HG02623 (cell line): Measurements from ENCODE around the gene SMTNL1.

Experiments
- ATAC-seq: cut with Tn5 transposase; IDR thresholded peaks from one replicate; pipeline ENCODE4 v1.9.1; 2021; ENCODE audit warnings: moderate library complexity; ENCODE audit not compliant: unreplicated experiment

The SMTNL1 gene, protein sequence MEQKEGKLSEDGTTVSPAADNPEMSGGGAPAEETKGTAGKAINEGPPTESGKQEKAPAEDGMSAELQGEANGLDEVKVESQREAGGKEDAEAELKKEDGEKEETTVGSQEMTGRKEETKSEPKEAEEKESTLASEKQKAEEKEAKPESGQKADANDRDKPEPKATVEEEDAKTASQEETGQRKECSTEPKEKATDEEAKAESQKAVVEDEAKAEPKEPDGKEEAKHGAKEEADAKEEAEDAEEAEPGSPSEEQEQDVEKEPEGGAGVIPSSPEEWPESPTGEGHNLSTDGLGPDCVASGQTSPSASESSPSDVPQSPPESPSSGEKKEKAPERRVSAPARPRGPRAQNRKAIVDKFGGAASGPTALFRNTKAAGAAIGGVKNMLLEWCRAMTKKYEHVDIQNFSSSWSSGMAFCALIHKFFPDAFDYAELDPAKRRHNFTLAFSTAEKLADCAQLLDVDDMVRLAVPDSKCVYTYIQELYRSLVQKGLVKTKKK

DNA sequence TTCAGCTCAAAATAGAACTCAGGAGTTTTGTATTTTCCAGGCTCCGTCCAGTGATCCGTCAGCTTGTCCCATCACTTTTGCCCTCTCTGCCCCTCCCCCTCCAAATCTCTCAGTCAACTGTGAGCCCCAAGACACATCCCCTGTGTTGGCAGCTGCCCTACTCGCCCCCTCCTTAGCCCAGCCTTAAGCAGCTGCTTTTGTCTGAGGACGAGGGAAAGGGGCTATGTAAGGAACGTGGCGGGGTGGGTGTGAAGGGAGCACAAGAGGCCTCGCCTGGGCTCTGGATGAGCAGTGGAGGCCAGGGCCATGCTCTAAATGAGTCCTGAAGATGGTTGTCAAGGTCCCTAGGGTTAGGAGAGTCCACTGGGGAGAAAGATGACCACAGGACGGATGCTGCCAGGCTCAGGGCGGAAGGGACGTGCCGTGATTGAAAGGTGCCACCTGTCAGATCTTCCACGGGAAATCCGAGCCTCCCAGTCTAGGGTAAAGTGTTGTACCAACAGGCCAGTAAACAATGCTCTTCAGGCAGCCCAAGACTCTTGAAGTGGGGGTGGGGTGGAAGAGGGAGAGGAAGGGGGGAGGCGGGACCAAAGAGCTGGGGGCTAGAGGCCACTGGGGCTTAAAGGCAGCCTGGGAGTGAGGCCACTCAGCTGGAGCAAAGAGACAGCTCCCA lies at the start of gene SMTNL1:
TSS of gene SMTNL1 (plus strand) at position 649 of the 673 bp plus-strand sequence. CDS start 5,048 bp downstream, outside the sequence.
- no peak for ATAC-seq

DNA sequence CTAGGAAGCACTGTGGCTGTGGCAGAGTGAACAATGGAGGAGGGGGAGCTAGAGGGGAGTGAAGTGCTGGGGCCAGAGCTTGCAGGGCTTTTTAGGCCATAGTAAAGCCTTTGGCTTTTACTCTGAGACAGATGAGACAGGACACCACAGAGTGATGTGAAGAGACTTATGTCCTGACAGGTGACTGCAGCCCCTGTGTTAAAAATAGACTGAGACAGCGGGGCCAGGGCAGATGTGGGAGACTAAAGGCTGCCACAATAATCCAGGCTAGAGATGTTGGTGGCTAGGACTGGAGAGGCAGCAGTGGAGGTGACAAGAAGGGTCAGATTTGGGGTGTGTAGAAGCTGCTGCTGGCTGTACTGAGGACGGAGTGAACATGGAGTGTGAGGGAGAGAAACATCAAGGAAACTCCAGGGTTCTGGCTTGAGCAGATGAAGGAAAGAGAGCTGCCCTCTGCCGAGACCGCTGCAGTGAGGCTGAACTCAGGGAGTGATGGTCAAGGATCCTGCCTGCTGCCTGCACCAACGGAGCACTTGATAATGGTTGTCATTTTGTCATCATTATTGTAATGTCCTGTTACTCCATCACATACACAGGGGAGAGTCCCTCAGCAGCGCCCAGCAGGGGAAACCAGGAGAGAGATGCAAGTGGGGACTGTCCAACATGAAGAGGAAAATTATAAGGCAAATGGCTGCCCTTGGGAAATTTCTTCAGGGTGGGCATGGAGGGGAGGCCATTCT lies 49.3 kb upstream of the SMTNL1 start:
- no peak for ATAC-seq

DNA sequence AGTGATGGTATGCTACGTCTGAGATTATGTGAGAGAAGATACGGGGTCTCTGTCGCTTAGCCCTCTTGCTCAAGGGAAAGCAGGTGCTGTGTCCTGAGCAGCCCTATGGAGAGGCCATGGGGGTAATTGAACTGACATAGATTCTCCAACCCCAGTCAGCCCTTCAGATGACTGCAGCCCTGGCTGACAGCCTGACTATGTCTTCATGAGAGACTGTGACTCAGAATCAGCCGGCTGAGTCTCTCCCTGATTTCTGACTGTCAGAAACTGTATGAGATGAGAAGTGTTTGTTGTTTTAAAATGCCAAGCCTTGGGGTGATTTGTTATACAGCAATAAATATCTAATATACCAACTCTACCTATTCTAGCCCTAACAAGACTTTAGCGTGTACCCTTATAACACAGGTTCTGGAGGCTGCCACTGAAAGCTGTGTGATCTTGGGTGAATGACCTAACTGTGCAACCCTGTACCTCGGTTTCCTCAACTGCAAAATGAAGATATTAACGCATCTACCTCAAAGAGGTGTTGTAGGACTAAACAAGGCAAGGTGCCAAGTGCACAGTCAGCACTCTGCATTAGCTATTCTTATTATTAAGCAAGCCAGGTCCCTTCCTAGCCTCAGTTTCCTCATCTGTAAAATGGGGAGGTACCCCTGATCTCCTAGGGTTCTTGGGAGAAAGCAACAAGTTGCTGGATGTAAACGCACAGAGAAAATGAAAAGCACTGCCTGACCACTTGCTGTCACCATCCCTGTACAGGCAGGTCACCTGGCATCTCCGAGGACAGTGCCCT lies 46.7 kb upstream of the SMTNL1 start:
- ATAC-seq = no peak

DNA sequence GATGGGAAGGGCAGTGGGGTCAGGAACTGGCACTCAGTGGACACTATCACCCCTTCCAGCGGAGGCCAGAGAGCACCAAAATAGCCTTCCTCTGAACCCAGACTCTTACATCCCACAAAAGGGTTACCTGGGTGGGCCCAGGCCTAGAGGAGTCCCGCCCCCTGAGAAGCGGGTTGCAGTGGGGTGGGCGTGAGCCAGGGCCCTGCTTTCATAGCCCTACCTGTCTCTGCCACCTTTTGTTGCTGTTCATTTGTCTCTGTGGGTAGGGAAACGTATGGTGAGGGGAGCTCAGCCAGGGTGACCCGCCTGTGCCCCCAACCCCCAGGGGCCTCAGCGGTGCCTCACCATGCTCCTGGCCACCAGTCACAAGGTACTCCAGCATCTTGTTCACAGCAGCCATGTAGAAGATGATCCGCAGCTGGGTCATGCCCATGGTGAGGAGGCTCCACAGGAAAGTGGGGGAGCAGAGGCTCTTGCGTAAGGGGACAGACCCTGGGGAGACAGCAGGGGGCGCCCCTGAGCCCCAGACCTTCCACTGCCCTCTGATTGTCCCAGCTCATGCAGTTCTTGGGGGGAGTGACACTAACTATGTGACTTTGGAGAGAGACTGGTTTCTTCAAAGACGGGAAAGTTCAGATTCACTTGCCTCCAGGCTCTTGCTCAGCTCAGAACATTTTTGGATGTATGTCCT lies 45.9 kb upstream of the SMTNL1 start:
- ATAC-seq = no peak

DNA sequence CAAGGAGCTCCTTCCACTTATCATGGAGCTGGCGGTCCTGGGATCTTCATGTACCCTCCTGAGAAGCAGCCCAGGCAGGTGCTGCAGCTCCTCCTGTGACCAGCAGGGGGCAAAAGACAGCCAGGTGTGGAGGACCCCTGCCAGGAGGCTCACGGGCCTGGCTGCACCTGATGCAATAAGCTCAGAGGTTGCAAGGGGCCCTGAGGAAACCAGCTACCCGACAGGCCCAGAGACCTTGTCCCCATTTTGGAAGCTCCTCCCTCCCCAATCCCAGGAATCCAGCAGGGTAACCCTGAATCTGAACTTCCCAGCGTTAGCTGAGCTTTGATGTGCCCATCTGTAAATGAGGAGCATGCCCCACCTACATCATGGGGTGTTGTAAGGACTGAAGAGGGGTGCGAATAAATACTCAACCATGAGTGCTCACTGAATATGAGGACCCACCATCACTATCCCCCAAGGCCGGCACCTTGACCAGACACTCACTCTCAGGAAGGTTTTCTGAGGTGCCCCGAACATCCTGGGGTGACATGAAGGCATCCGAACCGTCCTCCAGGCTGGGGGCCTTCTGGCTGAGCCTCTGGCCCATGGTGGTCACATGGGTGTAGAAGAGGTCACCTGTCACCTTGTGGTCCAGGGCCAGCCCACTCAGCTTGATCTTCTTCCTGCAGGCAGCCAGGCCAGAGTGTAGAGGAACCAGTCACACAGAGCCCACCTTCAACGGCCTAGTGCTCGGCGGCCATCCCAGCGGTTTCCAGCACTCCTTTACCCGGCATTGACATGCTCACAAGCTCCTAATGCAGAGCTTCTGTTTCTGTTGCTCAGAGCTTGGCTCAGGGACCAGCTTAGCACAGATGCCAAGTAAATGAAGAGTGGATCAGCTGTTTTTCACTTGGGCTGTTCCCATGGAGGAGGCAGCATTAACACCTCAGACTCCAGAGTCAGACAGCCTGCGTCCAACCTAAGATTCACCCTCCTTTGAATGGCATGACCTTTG lies 43.6 kb upstream of the SMTNL1 start:
- ATAC-seq = peak; percentile 83

DNA sequence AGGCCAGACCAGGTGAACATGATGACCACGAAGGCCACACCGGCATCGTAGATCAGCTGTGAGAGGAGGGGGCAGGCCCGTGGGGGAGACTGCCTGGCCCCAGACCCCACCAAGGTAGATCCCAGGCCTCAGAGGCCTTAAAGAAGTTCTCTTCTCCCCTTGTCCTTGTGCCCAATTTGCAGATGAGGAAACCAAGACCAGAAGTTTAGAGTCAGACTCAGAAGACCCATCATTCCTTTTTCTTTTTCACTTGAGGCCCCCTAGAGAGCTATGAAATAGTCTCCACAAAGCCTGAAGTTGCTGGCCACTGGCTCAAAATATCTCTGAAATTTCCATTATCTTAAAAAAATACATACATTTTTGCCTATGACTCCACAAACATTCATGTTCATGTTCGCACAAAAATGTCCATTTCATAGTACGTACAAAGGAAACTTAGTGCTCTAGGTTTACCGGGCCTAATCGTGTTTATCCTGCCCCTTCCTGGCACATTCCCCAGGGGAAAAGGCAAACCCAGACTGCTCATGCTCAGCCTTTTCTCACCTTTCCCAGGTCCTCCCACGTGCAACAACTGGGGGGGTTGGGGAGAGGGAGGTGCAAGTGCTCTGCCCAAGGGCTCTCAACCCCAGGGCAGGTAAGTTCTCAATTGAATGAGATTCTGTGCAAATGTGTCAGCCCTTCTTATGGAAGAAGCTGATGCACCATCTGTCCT lies 41.1 kb upstream of the SMTNL1 start:
- no peak for ATAC-seq

DNA sequence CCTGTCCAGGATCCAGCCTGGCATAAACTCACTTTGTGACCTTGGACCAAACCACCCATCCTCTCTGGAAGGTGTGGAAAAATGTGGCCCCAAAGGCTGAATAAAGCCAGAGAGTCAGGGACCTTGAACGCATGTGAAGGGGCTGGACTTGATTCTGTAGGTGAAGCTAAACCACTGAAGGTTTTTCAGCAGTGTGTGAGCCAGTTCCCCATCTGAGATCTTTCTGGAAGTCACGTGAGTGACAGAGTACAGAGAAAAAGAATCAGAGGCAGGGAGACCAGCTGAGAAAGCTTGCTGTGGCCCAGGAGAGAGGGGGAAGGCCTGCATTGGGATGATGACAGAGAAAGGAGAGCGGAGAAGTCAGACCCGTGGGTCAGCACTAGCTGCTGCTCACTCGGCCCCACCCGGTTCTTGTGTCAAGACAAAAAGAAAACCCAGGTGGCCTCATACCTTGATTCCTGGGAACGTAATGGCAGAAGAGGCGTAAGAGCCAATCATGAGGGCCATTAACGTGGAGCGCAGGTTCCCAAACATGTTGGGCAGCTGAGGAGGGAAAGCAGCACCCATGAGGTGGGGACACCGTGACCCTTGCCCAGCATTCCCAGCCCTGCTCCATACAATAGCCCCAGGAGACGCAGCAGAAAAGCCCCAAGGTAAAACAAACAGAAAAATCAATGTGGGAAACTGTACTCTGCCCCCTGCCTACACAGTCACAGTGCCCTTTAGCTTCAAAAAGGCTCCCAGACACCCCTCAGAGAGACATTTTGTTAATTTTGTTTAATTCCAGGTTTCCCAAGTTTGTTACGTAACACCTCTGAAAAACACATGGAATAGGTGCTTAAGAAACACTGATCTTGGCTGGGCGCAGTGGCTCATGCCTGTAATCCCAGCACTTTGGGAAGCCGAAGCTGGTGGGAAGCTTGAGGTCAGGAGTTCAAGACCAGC lies 39.8 kb upstream of the SMTNL1 start:
- ATAC-seq = no peak

DNA sequence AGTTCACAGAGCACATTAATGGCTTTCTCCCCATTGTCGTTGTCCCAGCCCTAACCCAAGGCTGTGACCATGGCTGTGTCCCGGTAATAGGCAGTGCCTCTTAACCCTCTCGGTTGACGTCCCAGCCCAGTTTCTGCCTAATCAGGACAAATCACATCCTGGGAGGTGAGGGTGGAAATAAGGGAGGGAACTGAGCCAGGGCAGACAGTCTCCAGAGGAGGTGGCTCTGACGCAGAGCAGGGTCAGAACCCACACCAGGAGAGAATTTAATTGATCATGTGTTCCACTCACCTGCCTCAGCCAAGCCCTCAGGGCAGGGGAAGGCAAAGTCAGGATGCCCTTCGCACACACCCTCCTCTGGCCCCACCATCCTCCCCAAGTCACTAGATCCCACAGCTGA lies 38.9 kb upstream of the SMTNL1 start:
- no peak for ATAC-seq

DNA sequence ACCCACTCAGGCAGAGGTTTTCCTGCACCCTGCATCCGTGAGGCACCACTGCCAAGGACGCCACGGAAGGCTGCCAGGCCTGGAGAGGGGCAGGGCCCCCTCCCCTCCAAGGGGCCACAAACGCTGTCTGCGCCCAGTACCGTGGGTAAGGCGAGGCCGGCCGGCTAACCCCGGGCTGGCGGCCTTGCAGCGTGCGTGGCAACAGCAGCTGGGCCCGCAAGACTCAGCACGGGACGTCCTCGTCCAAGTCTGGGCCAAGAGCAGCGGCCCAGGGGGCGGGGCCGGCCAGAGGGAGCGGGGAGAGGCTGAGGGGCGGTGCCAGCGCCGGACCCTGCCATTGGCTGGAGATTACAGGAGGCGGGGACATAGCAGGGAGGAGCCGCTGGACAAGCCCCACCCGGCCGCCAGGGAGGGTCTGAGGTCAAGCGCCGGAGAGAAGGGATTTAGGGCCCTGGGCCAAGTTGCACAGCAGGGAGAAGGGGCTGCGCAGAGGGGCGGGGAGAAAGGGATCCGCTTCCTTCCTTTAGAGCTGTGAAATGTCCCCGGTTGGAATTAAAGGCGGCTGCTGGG lies 37.9 kb upstream of the SMTNL1 start:
- ATAC-seq = peak; percentile 100

DNA sequence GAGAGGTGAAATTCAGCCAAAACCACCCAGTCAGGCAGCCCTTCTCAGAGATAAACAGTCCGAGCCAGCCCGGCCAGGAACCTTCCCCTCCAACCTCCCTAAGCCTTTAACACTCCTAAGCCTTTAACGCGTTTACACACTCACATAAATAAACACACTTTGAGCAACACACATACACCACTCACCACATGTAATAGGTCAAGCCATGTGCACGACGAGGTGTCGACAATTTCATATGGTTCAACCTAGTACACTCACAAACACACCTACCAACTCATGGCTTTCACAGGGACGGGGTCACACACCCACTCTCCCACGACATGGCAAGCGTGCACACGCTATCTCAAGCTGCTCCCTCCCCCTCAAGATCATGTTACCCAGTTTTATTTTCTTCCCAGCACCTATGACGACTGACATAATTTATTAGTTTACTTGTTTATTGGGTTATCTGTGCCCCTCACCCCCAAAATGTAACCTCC lies 37.4 kb upstream of the SMTNL1 start:
- no peak for ATAC-seq

DNA sequence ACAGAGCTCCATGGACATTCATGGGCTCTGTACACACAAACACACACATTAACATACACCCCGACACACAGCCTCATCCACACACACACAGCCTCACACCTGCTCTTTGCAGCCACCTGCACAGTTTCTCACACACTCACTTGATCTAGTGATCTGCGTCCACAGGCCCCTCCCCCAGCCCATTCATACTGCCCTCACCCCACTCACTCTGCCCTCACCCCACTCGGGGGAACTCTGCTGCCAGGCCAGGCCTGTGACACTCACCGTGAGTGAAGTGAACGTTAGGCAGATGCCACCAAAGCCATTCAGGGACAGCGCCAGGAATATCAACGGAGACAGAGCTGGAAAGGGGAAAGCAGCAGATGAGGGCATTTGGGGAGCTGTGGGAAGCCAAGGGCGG lies 36.9 kb upstream of the SMTNL1 start:
- ATAC-seq = no peak

DNA sequence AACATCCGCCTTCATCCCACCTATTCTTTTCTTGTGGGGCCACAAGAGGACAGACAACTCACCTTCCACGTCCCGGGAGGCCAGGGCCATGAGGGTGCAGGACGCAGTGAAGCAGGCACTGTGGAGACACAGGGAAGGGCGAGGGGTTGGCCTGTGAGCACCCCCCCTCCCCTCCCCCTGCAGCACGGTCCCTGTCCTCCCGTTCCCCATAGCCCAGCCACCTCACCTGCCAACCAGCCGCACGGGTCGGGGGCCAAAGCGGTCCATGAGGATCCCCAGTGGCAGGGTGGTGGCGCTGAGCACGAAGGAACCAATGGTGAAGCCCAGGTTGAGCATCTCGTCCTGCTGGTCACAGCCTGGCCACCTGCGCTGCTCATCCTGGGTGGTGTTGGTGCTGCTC lies 36.5 kb upstream of the SMTNL1 start:
- ATAC-seq = no peak

DNA sequence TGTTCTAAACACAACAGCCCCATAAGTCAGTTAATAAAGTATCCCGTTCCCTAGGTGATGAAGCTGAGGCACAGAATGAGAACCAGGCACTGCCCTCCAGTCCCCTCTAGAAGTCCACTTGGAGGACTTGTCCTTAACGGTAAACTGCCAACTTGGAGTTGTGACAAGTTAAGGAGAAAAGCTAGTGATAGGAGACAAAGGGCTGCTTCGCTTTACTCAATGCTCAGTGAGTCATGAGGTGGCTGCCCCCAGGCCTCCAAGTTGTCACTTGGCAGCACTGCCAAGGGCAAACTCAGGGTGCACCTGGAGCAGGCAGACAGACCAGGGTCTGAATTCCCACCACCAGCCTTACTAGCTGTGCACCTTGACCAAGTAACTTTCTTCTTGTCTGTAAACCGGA lies 35.4 kb upstream of the SMTNL1 start:
- ATAC-seq = no peak

DNA sequence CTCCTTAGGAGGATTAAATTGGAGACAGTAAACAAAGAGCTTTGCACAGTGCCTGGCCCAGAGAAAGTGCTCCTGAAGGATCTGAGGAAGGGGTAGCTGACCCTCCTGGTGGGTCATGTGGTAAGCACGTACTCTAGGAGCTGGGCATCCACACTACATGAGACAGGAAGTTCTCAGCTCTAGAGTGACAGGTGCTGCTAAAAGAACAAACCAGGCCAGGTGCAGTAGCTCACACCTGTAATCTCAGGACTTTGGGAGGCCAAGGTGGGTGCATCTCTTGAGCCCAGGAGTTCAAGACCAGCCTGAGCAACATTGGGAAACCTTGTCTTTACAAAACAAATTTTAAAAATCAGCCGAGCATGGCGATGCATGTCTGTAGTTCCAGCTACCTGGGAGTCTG lies 35.0 kb upstream of the SMTNL1 start:
- no peak for ATAC-seq

DNA sequence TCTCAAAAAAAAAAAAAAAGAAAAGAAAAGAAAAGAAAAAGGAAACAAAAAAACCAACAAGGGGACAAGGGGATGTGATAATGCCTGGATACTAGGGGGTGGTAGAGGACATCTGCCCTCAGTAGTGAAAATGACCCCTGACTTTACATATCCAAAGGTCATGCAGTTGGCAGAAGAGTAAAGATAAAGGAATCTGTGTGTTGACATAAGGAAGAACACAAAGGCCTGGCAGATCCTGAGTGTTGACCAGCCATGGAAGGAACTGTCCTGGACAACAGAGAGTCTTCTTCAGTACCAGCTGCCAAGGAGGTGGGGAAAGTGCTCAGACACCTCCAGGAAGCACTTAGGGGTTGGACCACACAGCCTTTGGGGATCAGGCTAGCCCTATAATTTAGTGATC lies 34.5 kb upstream of the SMTNL1 start:
- no peak for ATAC-seq

DNA sequence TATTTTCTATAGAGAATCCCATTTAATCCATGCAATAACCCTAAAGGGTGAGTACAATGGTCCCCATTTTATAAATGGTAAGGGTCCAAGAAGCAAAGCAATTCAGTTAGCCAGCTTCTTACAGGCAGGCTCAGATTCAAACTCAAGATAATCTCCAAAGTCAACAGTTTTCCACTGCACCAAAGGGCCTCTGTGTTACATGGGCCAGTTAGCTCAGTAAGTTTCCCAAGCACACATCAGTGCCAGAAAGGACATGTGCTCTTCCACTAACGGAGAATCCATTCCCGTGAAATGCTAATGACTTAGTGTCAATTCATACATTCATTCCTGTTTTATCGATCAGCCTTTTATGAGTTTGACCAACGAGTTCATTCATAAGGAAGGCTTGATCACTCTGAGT lies 32.9 kb upstream of the SMTNL1 start:
- no peak for ATAC-seq

DNA sequence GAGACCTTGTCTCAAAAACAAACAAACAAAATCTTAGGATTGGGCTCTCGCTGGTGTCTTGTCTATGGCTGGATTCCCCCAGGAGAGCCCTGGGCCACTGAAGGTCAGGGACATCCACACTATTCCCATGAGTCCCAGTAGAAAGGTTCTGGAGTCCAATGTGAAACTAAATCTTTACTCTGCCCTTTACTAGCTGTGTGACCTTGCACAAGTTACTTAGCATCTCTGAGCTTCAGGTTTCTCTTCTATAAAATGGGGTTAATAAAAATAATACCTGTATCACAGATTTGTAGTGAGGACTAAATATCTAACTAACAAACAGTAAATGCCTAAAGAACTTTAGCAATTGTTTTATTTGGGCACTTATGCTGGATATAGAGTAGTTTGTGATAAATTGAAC lies 30.9 kb upstream of the SMTNL1 start:
- ATAC-seq = no peak
